ENCODE results near the gene SOX21.

Gene SOX21

GRCh38 chr13:94708031-94708859, 4.1 kb downstream of the SOX21 start:
- no peak for DNase-seq

GRCh38 chr13:94707400-94708021, 4.8 kb downstream of the SOX21 start:
- no peak for DNase-seq

GRCh38 chr13:94706843-94707399, 5.4 kb downstream of the SOX21 start:
- DNase-seq = no peak

GRCh38 chr13:94706101-94706842, 6.1 kb downstream of the SOX21 start:
- no peak for DNase-seq

GRCh38 chr13:94705081-94706030, 7.0 kb downstream of the SOX21 start:
- no peak for DNase-seq

GRCh38 chr13:94704377-94705080, 7.8 kb downstream of the SOX21 start:
- no peak for DNase-seq

- no peak for DNase-seq
These were observed 8.5 kb downstream of the SOX21 start for GRCh38 chr13:94703721-94704314.

- no peak for DNase-seq
These were observed 9.1 kb downstream of the SOX21 start for GRCh38 chr13:94703271-94703670.

- no peak for DNase-seq
These were observed 9.9 kb downstream of the SOX21 start for GRCh38 chr13:94702181-94703041.

- DNase-seq = no peak
These were observed 10.8 kb downstream of the SOX21 start for GRCh38 chr13:94701313-94702180.

GRCh38 chr13:94700536-94700935, 11.8 kb downstream of the SOX21 start:
- DNase-seq = no peak

GRCh38 chr13:94700051-94700535, 12.3 kb downstream of the SOX21 start:
- DNase-seq = no peak

GRCh38 chr13:94696171-94696570, 16.2 kb downstream of the SOX21 start:
- no peak for DNase-seq

- DNase-seq = no peak
These were observed 20.3 kb downstream of the SOX21 start for GRCh38 chr13:94692030-94692429.

- no peak for DNase-seq
These were observed 28.9 kb downstream of the SOX21 start for GRCh38 chr13:94683409-94683808.

- no peak for DNase-seq
These were observed 30.1 kb downstream of the SOX21 start for GRCh38 chr13:94682229-94682628.

- no peak for DNase-seq
These were observed 32.7 kb downstream of the SOX21 start for GRCh38 chr13:94679614-94680013.

- no peak for DNase-seq
These were observed 33.5 kb downstream of the SOX21 start for GRCh38 chr13:94678845-94679244.

GRCh38 chr13:94677799-94678198, 34.5 kb downstream of the SOX21 start:
- DNase-seq = no peak
